ENCODE measurements around the gene PRPF6. TPM values are rescaled to one million over a fixed set of nuclear protein-coding genes. Genes with fewer than 3 reads are reported as not detected.

The PRPF6 gene
- total and polyA plus RNA-seq, 2 of the 13 experiments (the other 11 are each of a cell fraction or from before 2014, with no cell fraction given), result 63.7 to 101 TPM

- TF ChIP-seq TOPORS (CRISPR knock-in tag; IDR thresholded peaks at IDR 0.05) (peak; percentile 46; the same call in 1 of the 2 replicates), BORCS8-MEF2B (CRISPR knock-in tag; IDR thresholded peaks at IDR 0.05) (peak; percentile 30; the same call in 1 of the 2 replicates), HMGXB4 (CRISPR knock-in tag; IDR thresholded peaks at IDR 0.05; ENCODE audit: borderline replicate concordance in 1 of 2, low read depth in 1 of 2) (0 out of 4 replicates have a peak, but pooled peaks of 1 of the 2 experiments have one; percentile 19), ZSCAN29 (CRISPR knock-in tag; conservative IDR thresholded peaks at IDR 0.05) (no peak), ZBTB38 (CRISPR knock-in tag; IDR thresholded peaks at IDR 0.05) (0 out of 2 replicates have a peak, but pooled peaks have one; percentile 30), ZNF574 (CRISPR knock-in tag; IDR thresholded peaks at IDR 0.05) (peak; percentile 15; the same call in 1 of the 2 replicates), SMAD9 (CRISPR knock-in tag; IDR thresholded peaks at IDR 0.05) (peak; percentile 70; the same call in 1 of the 2 replicates), EZH2 (conservative IDR thresholded peaks at IDR 0.05; ENCODE audit: low read depth, low read length) (no peak), FIP1L1 (IDR thresholded peaks at IDR 0.05; ENCODE audit: borderline replicate concordance, insufficient read depth, low read depth, low read length) (no peak), MYC (CRISPR knock-in tag; IDR thresholded peaks at IDR 0.05; ENCODE audit: borderline replicate concordance) (peak; percentile 26; the same call in 1 of the 2 replicates)
Measured at GRCh38 chr20:64022671-64023360, 41.9 kb downstream of the PRPF6 start (continued).

All from HepG2 (cell line).